Fibroblast of the aortic adventitia (primary cell): ENCODE results near the gene GINS2. TPM values are rescaled to one million over a fixed set of nuclear protein-coding genes. Genes with fewer than 3 reads are reported as not detected.

Experiments
- DNase-seq: peaks from one replicate; pipeline ENCODE4 v3.0.0-alpha.2; 2010; ENCODE audit warnings: low read depth
- H3K4me3 ChIP-seq: 2 replicates; pipeline ENCODE4 v1.5.1; 2011; ENCODE audit warnings: low read depth, mild to moderate bottlenecking, control low read depth, low read length, moderate library complexity
- CTCF ChIP-seq: IDR thresholded peaks from 2 replicates; pipeline ENCODE4 v1.5.1; 2011; ENCODE audit warnings: mild to moderate bottlenecking, low read length, control low read depth, inconsistent platforms; ENCODE audit not compliant: insufficient read depth
- total RNA-seq: library from RNA; depleted of rRNA; stranded (reverse); fragments of >200 nt; gene quantifications from 2 replicates; pipeline ENCODE4 v1.2.3, GENCODE V29; 2012; ENCODE audit warnings: low replicate concordance

The GINS2 gene
- 0.08 and 19.1 TPM in 2 replicates for total RNA-seq

GRCh38 chr16:85688586-85689284 is at the start of gene GINS2:
GINS2 (minus strand) TSS chr16:85688954; CDS start chr16:85688898, 56 bp downstream.
- peak; percentile 74 for DNase-seq
- no peak for TF ChIP-seq CTCF
- H3K4me3 ChIP-seq = peak within 1 kb of the TSS; percentile 84

- no peak for TF ChIP-seq CTCF
Measured at GRCh38 chr16:85736921-85737320, 48.2 kb upstream of the GINS2 start.

GRCh38 chr16:85735946-85736345 is 47.2 kb upstream of the GINS2 start:
- TF ChIP-seq CTCF = no peak
- H3K4me3 ChIP-seq = no peak overlapping the region
- no peak for DNase-seq

More at GRCh38 chr16:85736921-85737320, 48.2 kb upstream of the GINS2 start:
- no peak for DNase-seq
- H3K4me3 ChIP-seq = no peak overlapping the region

- no peak for DNase-seq
- no peak overlapping the region for H3K4me3 ChIP-seq
- TF ChIP-seq CTCF = no peak
Measured at GRCh38 chr16:85735225-85735635, 46.5 kb upstream of the GINS2 start.

GRCh38 chr16:85734311-85735017 is 45.7 kb upstream of the GINS2 start:
- no peak for TF ChIP-seq CTCF
- H3K4me3 ChIP-seq = no peak overlapping the region
- no peak for DNase-seq

- no peak overlapping the region for H3K4me3 ChIP-seq
- no peak for DNase-seq
- TF ChIP-seq CTCF = no peak
Measured at GRCh38 chr16:85733839-85734170, 45.1 kb upstream of the GINS2 start.
